Astrocyte of the cerebellum (primary cell): ENCODE measurements around the gene THAP8.

Experiments
- DNase-seq: peaks from one replicate; pipeline ENCODE4 v3.0.0-alpha.2; 2011; ENCODE audit warnings: low read depth
- H3K4me3 ChIP-seq: 2 replicates; pipeline ENCODE4 v1.5.1; 2011; ENCODE audit warnings: mild to moderate bottlenecking, low read depth, low read length, moderate library complexity
- in situ Hi-C: cut with HindIII; loops from 2 replicates; pipeline ENCODE4 v1.10.0; 2017; ENCODE audit warnings: low sequenced_read_pairs
- TF ChIP-seq, protein P1 (sequence below): IDR thresholded peaks from 2 replicates; pipeline ENCODE4 v1.5.1; 2012; ENCODE audit warnings: low read length, low read depth, moderate library complexity, mild to moderate bottlenecking; ENCODE audit errors: missing control alignments

Gene THAP8

DNA sequence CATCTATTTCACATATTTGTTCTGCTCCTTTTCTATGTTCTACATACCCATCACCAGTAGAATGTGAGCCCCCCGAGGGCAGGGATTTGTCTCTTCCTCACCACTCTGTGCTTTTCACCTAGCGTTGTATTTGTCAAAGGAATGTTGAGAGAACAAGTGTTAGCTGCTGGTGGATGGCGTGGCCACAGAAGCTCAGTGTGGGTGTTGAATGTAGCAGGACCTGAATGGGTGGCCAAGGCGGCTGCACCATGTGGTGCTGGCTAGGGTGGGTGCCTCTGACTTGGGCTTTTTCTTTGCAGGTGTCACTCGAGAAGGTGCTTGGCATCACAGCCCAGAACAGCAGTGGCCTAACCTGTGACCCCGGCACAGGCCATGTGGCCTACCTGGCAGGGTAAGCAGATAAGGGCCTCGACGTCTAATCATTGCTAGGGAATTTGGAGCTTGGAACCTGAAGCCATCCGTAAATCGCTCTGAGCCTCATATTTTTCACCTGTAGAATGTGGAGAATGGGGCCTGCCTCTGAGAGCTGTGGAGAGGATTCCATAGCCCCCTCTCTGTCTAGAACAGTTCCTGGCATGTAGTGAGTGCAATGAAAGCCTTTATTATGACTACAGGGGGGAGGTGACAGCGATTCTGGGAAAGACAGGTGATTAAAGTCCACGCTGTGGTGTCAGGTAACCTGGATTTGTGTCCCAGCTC lies 4.5 kb upstream of the THAP8 start:
- no peak overlapping the region for H3K4me3 ChIP-seq
- in situ Hi-C loops: no loop called here
- no peak for DNase-seq
- TF ChIP-seq, protein P1, sequence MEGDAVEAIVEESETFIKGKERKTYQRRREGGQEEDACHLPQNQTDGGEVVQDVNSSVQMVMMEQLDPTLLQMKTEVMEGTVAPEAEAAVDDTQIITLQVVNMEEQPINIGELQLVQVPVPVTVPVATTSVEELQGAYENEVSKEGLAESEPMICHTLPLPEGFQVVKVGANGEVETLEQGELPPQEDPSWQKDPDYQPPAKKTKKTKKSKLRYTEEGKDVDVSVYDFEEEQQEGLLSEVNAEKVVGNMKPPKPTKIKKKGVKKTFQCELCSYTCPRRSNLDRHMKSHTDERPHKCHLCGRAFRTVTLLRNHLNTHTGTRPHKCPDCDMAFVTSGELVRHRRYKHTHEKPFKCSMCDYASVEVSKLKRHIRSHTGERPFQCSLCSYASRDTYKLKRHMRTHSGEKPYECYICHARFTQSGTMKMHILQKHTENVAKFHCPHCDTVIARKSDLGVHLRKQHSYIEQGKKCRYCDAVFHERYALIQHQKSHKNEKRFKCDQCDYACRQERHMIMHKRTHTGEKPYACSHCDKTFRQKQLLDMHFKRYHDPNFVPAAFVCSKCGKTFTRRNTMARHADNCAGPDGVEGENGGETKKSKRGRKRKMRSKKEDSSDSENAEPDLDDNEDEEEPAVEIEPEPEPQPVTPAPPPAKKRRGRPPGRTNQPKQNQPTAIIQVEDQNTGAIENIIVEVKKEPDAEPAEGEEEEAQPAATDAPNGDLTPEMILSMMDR: no peak

DNA sequence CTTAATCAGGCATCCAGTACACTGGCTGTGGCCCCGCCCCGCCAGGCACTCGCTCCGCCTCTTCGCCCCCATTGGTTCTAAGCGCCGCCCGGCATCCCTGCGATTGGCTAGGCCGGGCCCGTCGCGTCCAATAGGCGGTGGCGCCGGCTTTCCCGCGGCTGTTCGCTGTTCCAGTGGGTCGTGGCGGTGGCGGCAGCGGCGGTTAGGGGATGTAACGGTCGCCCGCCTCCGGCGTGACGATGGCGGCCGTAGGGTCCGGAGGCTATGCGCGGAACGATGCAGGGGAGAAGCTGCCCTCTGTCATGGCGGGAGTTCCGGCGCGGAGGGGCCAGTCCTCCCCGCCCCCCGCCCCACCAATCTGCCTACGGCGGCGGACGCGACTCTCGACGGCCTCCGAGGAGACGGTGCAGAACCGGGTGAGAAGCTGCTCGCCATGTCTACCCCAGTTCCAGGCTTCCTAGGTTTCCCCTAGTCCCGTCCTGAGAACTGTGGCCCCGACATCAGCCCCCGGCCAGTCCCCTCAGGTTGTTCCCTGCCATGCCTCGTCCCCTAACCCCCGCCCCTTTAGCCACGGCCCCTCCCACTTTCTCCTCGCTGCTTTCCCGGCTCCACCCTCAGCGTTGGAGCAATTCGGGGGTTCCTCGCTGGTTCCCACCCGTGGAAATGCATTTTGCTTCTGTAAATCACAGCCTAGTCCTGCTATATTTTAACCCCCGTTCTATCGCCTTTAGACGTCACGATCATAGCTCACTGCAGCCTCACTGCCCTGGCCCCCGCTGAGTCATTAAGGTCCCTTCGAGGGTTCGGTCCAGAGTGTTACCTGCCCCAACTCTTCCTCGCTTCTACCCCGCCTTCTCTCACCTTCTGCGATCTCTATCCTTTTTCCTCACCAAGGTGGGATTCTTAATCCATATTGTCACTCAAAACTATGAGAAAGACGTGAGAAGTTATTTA lies 925 bp upstream of the THAP8 start, which contains the start of gene WDR62:
Gene WDR62 (plus strand): TSS at position 165 of the 954 bp plus-strand sequence. CDS start 75 bp downstream, at position 240.
- TF ChIP-seq, protein P1: no peak
- peak within 1 kb of the TSS; percentile 53 for H3K4me3 ChIP-seq
- in situ Hi-C loops: no loop called here
- DNase-seq: no peak

DNA sequence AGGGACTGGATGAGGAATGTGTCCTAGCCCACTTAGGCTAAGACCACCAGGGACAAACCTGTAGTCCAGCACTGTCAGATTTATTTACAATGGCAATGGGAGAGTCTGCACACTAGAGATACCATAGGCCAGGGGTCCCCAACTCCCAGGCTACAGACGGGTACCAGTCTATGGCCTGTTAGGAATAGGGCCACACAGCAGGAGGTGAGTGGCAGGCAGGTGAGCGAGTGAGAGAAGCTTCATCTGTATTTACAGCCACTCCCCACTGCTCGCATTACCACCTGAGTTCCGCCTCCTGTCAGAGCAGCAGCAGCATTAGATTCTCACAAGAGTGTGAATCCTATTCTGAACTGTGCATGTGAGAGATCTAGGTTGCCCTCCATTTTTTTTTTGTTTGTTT lies 2.4 kb downstream of the THAP8 start:
- DNase-seq: no peak
- in situ Hi-C loops: no loop called here
- TF ChIP-seq, protein P1: no peak
- no peak overlapping the region for H3K4me3 ChIP-seq

DNA sequence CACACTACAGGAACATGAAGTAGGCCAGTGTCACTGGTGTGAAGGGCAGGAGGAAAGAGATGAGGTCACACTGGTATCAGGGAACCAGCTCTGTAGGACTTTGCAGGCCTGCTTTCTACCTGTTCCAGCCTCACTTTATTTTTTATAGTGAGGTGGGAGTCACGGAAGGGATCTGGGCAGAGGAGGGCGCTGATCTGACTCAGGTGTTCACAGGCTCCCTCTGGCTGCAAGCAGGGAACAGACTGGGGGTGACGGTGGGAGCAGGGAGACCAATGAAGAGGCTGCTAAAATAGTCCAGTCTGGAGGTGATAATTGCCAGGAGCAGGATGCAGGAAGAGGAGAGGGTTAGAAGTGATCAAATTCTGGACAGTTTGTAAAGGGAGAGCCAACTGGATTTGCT lies 2.8 kb downstream of the THAP8 start:
- DNase-seq: no peak
- in situ Hi-C loops: no loop called here
- TF ChIP-seq, protein P1: no peak
- no peak overlapping the region for H3K4me3 ChIP-seq

DNA sequence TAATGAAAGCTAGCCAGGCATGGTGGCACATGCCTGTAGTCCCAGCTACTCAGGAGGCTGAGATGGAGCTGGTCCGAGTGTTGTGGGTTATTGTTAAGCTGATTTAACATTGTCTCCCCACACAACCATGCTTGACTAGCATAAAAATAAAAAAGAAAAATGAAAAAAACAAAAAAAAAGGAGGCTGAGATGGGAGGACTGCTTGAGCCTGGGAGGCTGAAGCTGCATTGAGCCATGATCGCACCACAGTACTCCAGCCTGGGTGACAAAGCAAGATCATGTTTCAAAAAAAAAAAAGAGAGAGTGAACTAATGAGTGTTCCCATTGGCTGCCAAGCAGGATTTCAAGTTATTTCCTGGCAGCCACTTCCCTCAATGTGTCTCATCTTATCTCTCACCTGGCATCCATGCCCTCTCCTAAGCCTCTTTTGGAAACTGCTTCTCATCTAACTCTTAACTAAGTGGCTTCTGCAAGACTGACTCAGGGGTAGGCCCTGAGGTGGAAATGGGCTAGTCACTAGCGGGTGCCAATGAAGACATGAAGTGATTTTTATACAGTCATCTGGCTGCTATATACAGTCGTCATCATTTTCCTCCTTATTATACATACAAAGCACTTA lies 4.9 kb downstream of the THAP8 start:
- TF ChIP-seq, protein P1: no peak
- in situ Hi-C loops: no loop called here
- no peak for DNase-seq

DNA sequence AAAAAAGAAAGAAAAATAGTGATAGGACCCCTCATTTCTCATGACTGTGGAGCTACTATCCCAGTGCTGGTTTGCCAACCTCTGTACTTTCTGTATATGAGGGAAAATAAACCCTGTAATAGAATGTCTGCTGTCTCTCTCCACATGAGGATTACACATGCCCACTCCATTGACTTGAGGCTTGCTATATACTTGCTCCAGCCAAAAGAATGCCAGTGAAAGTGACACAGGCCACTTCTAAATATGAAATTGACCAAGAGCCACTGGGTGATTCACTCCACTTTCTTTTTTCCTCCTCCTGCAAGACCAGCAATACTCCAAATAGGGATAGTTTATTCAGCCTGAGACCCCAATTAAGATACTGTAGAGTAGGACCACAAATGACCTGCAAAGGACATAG lies 6.2 kb downstream of the THAP8 start:
- no peak for DNase-seq
- no peak overlapping the region for H3K4me3 ChIP-seq
- in situ Hi-C loops: no loop called here
- TF ChIP-seq, protein P1: no peak

More for the DNA sequence above, 4.9 kb downstream of the THAP8 start:
- H3K4me3 ChIP-seq: no peak overlapping the region
